Fibroblast of pulmonary artery (primary cell): ENCODE data around the gene TSHZ2.
A peak's percentile ranks its signal among the peaks of the same experiment; 100 is the strongest.

Experiments used
- DNase-seq: peaks from one replicate; pipeline ENCODE4 v3.0.0-alpha.2; 2010; ENCODE audit warnings: low read depth
- H3K4me3 ChIP-seq: replicated peaks from 2 replicates; pipeline ENCODE4 v1.5.1; 2011; ENCODE audit warnings: low read depth, mild to moderate bottlenecking, control low read depth, low read length, moderate library complexity
- TF ChIP-seq, protein P1 (sequence below): IDR thresholded peaks from 2 replicates; pipeline ENCODE4 v1.5.1; 2011; ENCODE audit warnings: mild to moderate bottlenecking, control low read depth, low read length, inconsistent platforms; ENCODE audit errors: missing control alignments

Gene TSHZ2

DNA sequence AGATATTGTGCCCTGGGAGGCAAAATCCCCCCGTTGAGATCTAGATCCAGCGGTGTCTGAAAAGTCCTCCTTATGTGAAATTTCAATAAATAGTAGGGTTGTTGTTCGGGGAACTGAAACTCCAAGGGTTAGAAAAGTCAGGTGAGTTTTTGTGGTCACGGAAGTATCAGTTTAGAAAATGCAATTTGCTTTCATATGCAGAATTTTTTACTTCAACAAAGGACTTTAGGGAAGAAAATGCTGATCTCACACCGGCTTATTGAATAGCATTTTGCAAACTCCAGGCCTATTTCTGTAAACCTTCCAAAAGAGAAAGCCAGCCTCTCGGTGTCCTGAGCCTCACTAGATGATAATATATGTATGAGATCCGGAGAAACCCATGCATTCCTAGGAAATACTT lies 254.7 kb downstream of the TSHZ2 start:
- no peak overlapping the region for H3K4me3 ChIP-seq
- DNase-seq: no peak
- TF ChIP-seq, protein P1, sequence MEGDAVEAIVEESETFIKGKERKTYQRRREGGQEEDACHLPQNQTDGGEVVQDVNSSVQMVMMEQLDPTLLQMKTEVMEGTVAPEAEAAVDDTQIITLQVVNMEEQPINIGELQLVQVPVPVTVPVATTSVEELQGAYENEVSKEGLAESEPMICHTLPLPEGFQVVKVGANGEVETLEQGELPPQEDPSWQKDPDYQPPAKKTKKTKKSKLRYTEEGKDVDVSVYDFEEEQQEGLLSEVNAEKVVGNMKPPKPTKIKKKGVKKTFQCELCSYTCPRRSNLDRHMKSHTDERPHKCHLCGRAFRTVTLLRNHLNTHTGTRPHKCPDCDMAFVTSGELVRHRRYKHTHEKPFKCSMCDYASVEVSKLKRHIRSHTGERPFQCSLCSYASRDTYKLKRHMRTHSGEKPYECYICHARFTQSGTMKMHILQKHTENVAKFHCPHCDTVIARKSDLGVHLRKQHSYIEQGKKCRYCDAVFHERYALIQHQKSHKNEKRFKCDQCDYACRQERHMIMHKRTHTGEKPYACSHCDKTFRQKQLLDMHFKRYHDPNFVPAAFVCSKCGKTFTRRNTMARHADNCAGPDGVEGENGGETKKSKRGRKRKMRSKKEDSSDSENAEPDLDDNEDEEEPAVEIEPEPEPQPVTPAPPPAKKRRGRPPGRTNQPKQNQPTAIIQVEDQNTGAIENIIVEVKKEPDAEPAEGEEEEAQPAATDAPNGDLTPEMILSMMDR: no peak

DNA sequence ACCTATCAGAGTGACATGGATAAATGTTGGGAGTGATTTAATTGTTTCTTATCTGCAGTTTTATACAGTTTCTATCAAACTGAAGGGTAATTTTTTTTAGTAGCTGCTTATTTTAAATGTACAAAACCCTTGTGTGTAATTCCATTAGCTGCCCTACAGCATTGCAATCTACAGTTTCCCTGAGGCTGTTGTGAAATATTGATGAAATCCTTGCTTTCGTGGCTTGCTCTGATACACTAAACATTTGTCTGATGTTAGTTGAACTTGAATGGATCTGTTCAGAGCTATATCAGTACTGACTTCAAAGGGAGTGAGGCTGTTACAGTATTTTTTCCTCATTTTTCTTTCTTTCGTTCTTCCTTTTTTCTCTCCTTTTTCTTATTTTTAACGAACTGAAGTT lies 255.4 kb downstream of the TSHZ2 start:
- peak; percentile 7 for DNase-seq
- H3K4me3 ChIP-seq: no peak overlapping the region
- TF ChIP-seq, protein P1: no peak

DNA sequence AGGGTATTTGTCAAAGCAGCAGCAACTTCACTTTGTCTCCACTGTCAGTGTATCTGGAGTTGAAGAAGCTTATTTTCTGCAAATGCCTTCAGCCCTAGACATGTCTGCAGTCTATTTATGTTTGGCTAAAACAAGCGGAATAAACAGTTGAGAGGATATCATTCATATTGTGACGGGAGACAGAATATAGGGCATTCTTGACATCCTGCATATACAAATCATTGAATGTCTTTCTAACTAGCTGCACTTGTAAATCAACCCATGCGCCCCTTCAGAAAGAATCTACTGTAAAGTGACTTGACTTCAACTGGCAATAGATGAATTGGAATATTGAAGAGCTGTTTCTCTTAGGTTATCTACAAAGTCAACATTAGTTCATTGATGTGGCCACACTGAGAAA lies 258.9 kb downstream of the TSHZ2 start:
- H3K4me3 ChIP-seq: no peak overlapping the region
- no peak for DNase-seq
- TF ChIP-seq, protein P1: no peak

- H3K4me3 ChIP-seq: no peak overlapping the region
- TF ChIP-seq, protein P1: no peak
- DNase-seq: no peak
These were observed 265.3 kb downstream of the TSHZ2 start for GRCh38 chr20:53237461-53237860.

- no peak overlapping the region for H3K4me3 ChIP-seq
- TF ChIP-seq, protein P1: no peak
- peak; percentile 8 for DNase-seq
These were observed 266.0 kb downstream of the TSHZ2 start for GRCh38 chr20:53238121-53238660.

DNA sequence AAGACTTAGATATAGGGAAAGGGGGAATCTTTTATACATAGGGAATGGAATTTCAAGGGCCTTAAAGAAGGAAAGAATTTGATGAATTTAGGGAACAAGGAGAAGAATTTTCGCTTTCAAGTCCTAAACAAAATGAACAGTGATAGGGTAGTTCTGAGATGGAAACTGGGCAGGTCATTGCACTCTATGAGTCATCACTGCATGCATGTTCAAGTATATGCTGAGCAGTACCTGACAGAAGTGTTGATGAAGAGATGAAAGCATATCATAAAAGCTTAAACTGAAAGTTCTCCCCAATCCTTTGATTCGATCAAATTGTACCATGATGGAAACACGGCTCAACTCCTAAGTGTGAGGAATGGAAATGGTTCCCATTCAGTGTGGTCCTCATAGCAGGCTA lies 271.0 kb downstream of the TSHZ2 start:
- DNase-seq: no peak
- TF ChIP-seq, protein P1: no peak

DNA sequence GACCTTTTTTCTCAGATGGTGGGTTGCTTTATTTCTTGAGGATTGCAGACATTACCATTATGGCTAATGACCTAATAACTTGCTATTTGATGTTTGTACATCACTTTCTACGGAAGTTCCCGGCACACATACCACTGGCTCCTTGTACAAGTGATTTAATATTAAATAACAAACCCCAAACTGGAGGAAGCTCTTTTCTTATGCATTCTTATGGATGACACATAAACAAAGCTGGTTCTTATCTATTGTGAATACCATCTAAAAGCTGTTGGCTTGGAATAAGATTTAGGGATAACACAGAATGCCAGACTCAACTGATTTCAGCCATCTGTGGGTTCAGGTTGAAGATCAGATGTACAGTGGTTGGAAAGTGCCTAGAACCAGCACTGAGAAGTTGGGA lies 272.6 kb downstream of the TSHZ2 start:
- no peak for DNase-seq
- TF ChIP-seq, protein P1: no peak
- H3K4me3 ChIP-seq: no peak overlapping the region

More for the DNA sequence above, 271.0 kb downstream of the TSHZ2 start:
- H3K4me3 ChIP-seq: no peak overlapping the region
